Skeletal muscle cell (primary cell): ENCODE measurements around the gene ICE2.

Source experiments
- DNase-seq: peaks from one replicate; pipeline ENCODE4 v3.0.0-alpha.2; 2010; ENCODE audit warnings: low read depth
- H3K4me3 ChIP-seq: 2 replicates; pipeline ENCODE4 v1.5.1; 2011; ENCODE audit warnings: low read depth, mild to moderate bottlenecking, control low read depth, low read length, moderate library complexity

The ICE2 gene

GRCh38 chr15:60458721-60459120 lies 20.2 kb downstream of the ICE2 start:
- no peak for DNase-seq
- no peak overlapping the region for H3K4me3 ChIP-seq

DNA sequence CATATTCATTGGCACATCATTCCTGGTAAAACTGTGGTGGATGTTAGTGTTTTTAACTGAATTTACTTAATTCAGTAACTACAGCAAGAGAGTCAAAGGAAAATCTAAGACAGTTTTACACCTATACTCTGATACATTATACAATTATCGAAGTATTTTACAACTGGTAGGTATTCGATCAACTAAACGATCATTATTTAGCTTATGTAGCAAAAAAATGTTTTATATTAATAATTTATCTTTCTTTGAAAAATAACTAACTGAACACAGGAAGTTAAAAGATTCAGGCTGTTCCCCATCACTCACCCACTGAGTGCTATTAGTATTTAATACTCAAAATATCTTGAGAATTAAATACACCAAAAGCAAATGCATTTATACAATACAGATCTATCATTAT lies 21.0 kb downstream of the ICE2 start:
- no peak overlapping the region for H3K4me3 ChIP-seq
- DNase-seq: no peak

- H3K4me3 ChIP-seq: no peak overlapping the region
- DNase-seq: no peak
These were observed 24.1 kb downstream of the ICE2 start for GRCh38 chr15:60454824-60455223.

- H3K4me3 ChIP-seq: no peak overlapping the region
- DNase-seq: no peak
These were observed 30.1 kb downstream of the ICE2 start for GRCh38 chr15:60448668-60449360.

DNA sequence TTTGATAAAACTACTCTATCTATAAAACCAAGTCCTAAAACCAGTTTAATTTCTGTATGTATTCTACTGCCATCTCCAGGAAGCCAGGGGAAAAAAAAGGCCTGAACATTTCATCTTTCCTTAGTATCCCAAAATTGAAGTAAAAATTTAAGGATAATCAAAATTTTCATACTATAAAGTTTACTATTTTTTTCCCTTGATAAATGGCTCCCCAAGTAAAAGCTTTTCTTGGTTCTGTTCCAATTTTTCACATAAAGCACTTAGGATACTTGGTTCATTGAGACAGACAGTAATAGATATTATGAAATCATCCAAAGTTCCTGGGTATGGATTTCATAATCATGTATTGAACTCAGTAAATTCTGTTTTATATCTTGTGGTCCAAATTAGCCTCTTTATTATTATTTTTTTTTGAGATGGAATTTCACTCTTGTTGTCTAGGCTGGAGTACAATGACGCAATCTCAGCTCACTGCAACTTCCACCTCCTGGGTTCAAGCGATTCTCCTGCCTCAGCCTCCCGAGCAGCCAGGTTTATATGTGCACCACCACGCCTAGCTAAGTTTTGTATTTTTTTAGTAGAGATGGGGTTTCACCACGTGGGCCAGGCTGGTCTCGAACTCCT lies 34.5 kb downstream of the ICE2 start:
- no peak for DNase-seq
- H3K4me3 ChIP-seq: no peak overlapping the region

DNA sequence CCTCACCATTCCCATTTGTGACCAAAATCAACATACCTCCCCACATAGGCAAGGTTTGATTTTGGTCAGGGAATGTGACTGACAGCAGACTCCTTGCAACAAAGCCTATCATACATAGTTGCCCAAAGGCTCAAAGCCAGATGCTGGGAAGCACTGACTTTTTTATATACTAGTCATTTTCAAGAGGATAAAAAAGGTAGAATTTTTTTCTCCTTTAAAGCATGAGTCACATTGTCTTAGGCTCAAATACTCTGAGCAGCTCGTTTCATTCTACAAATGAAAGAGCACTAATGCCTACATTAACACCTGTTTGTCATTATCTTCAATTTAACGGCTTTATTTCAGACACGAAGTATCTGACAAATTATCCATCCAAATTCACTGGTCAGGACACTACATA lies 36.2 kb downstream of the ICE2 start:
- no peak for DNase-seq
- H3K4me3 ChIP-seq: no peak overlapping the region

DNA sequence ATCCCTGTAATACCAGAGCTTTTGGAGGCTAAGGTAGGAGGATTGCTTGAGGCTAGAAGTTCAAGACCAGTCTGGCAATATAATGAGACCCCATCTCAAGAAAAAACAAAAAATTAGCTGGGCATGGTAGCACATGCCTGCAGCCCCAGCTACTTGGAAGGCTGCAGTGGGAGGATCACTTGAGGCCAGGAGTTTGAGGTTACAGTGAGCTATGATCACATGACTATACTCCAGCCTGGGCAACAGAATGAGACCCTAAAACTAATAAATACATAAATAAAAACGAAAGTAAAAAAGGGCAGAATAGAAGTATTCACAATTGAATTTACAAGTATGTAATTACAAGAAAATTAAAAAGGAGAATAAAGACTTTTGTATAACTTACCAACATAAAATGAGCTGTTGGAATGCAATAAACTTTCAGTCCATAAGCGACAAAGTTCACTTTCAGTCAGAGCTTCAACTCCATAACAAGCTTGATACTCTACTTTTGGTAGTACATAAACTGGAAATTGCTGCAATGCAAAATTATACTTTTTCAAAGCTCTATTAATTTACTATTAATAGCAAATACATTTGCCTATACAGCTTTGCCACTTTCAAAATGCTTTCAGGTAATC lies 36.8 kb downstream of the ICE2 start:
- no peak overlapping the region for H3K4me3 ChIP-seq
- no peak for DNase-seq

DNA sequence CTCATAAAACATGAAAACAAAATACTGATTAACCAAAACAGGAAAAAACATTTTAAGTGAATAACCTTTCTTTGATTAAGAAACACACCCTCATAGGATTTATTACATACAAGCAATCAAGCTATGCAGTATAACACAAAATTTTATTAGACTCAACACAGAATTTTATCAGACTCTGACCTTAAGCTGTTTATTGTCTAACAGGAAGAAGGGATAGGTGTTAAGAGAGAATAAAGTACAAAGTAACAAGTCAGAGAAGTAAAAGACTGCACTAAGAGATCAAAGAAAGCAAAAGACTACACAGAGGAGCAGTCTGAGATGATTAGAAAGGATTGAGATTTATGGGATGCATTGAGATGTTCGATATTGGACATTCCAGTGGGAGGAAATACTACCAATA lies 37.6 kb downstream of the ICE2 start:
- no peak overlapping the region for H3K4me3 ChIP-seq
- DNase-seq: no peak

GRCh38 chr15:60438646-60439045 lies 40.3 kb downstream of the ICE2 start:
- no peak overlapping the region for H3K4me3 ChIP-seq
- DNase-seq: no peak

GRCh38 chr15:60428935-60429334 lies 50.0 kb downstream of the ICE2 start:
- no peak for DNase-seq
- H3K4me3 ChIP-seq: no peak overlapping the region

DNA sequence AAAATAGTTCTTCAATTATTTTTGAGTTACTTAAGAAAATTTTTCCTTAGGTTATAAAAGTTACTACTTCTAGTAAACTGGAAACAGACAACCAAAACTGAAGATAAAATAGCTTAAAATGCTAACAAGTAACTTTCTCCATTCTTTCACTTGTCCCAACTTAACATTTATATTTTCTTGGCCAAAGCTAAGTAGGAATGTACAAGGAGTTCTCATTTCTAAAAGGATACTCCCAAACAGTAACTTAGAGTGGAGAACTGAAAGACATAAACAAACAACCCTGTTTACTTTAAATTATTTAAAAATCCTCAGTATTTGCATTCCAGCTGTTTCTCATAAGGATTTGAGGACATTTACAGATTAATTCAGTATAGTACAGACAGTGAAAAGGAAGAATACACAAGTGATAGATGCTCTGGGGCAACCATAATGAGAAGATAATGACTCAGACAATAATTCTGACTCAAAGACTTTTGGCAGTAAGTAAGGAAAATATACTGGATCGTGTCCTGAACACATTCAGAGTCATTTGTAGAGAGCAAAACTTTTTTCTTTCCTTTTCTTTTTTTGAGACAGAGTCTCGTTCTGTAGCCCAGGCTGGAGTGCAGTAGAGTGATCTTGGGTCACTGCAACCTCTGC lies 52.0 kb downstream of the ICE2 start:
- no peak for DNase-seq
- H3K4me3 ChIP-seq: no peak overlapping the region

GRCh38 chr15:60425461-60425860 lies 53.5 kb downstream of the ICE2 start:
- DNase-seq: no peak
- H3K4me3 ChIP-seq: no peak overlapping the region

DNA sequence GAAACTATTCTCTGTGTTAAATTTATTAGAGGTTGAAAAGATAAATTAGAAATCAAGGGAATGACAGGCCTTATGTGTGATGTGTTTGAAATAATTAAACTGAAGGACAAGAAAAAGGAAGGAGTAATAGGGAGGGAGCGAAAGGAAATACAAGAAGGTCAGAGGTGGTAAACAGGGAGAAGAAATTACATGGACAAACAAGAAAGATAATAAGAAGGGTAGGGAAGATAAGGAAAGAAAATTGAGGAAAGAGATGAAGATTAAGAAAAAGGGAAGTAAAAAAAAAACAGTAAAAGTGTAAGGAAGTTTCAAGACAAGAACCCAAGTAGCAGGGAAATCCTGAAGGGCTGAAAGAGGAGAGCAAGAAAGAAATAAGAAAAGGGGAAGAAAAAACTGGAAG lies 54.9 kb downstream of the ICE2 start:
- no peak overlapping the region for H3K4me3 ChIP-seq
- DNase-seq: no peak

DNA sequence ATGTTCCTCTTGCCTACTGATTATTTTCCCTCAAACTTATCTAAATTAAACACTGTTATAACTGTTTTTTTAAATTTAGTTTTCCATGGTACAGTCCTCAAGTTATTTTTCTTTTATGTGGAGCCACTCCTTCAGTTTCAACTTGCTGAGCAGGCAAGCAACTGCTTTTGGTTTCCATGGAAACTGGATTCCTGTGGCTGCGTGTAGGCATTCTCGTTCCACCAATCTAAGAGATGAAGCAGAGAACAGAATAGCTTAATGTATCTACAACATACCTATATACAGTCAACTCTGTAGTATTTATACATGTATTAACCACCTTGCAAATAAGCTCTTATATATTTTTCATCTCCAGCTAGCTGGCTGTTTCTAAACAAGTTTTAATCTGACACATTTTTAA lies 55.4 kb downstream of the ICE2 start:
- H3K4me3 ChIP-seq: no peak overlapping the region
- DNase-seq: peak; percentile 70

GRCh38 chr15:60421544-60421943 lies 57.4 kb downstream of the ICE2 start:
- peak; percentile 61 for DNase-seq
- H3K4me3 ChIP-seq: no peak overlapping the region

- no peak overlapping the region for H3K4me3 ChIP-seq
- no peak for DNase-seq
These were observed 58.7 kb downstream of the ICE2 start for GRCh38 chr15:60420203-60420716.

GRCh38 chr15:60419753-60420152 lies 59.2 kb downstream of the ICE2 start:
- no peak for DNase-seq
- no peak overlapping the region for H3K4me3 ChIP-seq

GRCh38 chr15:60418096-60418495 lies 60.8 kb downstream of the ICE2 start:
- no peak overlapping the region for H3K4me3 ChIP-seq
- DNase-seq: no peak

DNA sequence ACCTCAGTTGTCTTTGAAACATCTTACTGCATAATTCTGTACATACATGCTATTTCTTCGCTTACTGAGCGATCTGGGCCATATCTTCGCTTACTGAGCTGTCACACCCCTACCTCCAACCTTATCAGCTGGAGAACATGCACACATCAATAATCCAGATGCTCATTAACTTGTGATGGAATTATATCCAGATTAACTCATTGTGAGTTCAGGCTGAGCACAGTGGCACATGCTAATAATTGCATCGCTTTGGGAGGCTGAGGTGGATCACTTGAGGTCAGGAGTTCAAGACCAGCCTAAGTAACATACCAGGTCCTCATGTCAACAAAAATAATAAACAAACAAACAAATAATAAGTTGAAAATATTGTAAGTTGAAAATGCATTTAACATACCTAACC lies 61.8 kb downstream of the ICE2 start:
- H3K4me3 ChIP-seq: no peak overlapping the region
- no peak for DNase-seq

DNA sequence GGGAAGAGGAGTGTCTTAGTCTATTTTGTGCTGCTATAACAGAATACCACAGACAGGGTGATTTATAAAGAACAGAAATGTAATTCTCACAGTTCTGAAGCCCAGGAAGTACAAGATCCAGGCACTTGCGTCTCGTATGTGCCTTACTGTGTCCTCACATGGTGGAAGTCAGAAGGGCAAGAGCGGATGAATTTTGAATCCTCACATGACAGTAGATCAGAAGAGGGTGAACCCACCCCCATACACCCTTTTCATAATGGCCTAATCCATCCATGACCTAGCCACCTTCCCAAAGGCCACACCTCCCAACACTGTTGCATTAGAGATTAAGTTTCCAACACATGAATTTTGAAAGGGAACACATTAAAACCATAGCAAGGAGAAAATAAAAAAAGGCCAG lies 62.5 kb downstream of the ICE2 start:
- no peak overlapping the region for H3K4me3 ChIP-seq
- no peak for DNase-seq
